ENCODE data around the gene SHH.

SHH gene

DNA sequence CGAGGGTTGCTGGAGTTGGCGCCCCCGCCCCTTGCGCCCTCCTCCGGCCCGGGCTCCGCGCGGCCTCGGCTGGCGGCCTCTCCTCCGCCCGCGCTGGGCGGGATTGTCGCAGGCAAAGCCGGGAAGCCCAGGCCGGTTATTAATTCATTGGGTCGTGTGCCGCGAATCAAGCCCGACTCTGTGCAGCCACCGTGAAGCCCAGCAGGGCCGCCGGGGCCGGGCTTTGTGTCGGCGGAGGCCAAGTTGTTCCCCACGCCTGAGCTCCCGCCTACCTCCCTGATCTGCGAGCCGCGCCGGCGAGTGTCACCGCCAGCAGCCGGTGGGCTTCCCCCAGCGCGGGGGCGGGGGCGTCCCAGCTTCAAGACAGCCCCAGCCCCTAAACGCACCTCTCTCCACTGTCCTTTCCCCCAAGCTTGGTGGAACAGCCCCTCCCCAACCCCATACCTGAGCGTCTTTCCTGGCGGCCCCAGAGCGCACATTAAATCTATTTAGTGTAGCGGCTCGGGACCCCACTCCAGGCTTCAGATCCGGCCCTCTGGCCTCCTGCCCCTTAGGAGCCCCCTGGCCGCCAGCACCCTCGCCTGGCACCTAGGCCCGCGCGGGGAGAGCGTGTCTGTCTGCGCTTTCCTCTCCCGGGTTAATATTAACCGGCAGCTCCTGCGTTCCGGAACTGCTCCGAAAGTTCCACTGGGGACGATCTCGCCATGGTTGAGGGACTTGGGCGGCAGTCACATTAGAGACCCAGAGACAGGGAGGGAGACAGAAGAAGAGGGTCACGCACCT, 3.5 kb downstream of the SHH start:
- Mint-ChIP-seq H3K4me1 (ENCODE audit: low read depth) (peaks cover 16% of the 10 kb centered on the region), H3K27me3 (ENCODE audit: low read depth) (peaks cover 79% of the 10 kb centered on the region), H3K36me3 (ENCODE audit: low read depth) (no peaks in the 10 kb centered on the region), H3K4me3 (no peak overlapping the region), H3K9me3 (no peaks in the 10 kb centered on the region), H3K27ac (peak overlapping the region; percentile 41)

- H3K36me3 Mint-ChIP-seq (ENCODE audit: low read depth), result no peaks in the 10 kb centered on the region
- H3K27ac Mint-ChIP-seq, result no peak overlapping the region
- H3K4me3 Mint-ChIP-seq, result no peak overlapping the region
- no peaks in the 10 kb centered on the region for H3K9me3 Mint-ChIP-seq
- H3K4me1 Mint-ChIP-seq (ENCODE audit: low read depth), result peaks cover 19% of the 10 kb centered on the region
- H3K27me3 Mint-ChIP-seq (ENCODE audit: low read depth), result peaks cover 76% of the 10 kb centered on the region
Observed at GRCh38 chr7:155807789-155808548, 4.3 kb downstream of the SHH start.

GRCh38 chr7:155807065-155807671, 5.1 kb downstream of the SHH start:
- H3K27me3 Mint-ChIP-seq (ENCODE audit: low read depth), result peaks cover 73% of the 10 kb centered on the region
- H3K27ac Mint-ChIP-seq, result peak overlapping the region; percentile 26
- peaks cover 19% of the 10 kb centered on the region for H3K4me1 Mint-ChIP-seq (ENCODE audit: low read depth)
- no peaks in the 10 kb centered on the region for H3K9me3 Mint-ChIP-seq
- peaks cover 1% of the 10 kb centered on the region for H3K36me3 Mint-ChIP-seq (ENCODE audit: low read depth)
- H3K4me3 Mint-ChIP-seq, result no peak overlapping the region

DNA sequence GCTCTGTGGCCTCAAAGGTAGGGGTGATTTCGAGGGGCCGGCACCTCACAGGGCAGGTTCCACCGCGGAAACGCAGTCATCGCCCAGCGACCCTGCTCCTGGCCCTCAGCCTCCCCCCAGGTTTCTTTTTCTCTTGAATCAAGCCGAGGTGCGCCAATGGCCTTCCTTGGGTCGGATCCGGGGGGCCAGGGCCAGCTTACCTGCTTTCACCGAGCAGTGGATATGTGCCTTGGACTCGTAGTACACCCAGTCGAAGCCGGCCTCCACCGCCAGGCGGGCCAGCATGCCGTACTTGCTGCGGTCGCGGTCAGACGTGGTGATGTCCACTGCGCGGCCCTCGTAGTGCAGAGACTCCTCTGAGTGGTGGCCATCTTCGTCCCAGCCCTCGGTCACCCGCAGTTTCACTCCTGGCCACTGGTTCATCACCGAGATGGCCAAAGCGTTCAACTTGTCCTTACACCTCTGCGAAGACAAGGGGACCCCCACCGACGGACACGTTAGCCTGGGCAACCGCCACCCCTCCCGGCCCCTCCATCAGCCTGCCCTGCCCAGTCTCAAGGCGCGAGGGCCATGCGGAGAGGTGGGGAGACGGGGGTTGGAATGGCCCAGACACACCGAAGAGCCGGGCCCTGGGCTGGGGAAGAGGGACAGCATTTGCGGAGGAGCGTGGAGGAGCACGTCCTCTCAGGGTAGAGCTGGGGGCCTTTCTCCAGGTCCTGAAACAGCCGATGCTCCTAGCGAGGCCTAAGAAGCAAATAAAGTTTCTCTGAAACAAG, 6.0 kb downstream of the SHH start:
- peaks cover 1% of the 10 kb centered on the region for H3K36me3 Mint-ChIP-seq (ENCODE audit: low read depth)
- peaks cover 12% of the 10 kb centered on the region for H3K4me1 Mint-ChIP-seq (ENCODE audit: low read depth)
- no peak overlapping the region for H3K27ac Mint-ChIP-seq
- H3K27me3 Mint-ChIP-seq (ENCODE audit: low read depth), result peaks cover 71% of the 10 kb centered on the region
- no peaks in the 10 kb centered on the region for H3K9me3 Mint-ChIP-seq
- no peak overlapping the region for H3K4me3 Mint-ChIP-seq

DNA sequence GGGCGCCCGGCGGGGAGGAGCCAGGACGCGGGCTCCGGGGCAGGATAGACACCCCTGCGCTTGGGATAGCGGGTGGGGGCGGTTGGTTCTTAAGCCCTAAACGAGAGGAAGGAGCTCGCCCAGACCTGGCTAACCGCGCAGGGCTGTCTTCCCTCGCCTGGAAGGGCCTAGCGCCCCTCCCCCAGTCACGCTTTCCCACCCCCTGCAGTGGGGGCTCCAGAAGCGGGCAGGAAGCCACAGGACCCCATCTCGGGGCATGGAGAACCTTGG, 6.5 kb downstream of the SHH start:
- no peak overlapping the region for H3K4me3 Mint-ChIP-seq
- H3K27me3 Mint-ChIP-seq (ENCODE audit: low read depth), result peaks cover 71% of the 10 kb centered on the region
- H3K9me3 Mint-ChIP-seq, result no peaks in the 10 kb centered on the region
- H3K36me3 Mint-ChIP-seq (ENCODE audit: low read depth), result peaks cover 1% of the 10 kb centered on the region
- peaks cover 12% of the 10 kb centered on the region for H3K4me1 Mint-ChIP-seq (ENCODE audit: low read depth)
- H3K27ac Mint-ChIP-seq, result no peak overlapping the region

DNA sequence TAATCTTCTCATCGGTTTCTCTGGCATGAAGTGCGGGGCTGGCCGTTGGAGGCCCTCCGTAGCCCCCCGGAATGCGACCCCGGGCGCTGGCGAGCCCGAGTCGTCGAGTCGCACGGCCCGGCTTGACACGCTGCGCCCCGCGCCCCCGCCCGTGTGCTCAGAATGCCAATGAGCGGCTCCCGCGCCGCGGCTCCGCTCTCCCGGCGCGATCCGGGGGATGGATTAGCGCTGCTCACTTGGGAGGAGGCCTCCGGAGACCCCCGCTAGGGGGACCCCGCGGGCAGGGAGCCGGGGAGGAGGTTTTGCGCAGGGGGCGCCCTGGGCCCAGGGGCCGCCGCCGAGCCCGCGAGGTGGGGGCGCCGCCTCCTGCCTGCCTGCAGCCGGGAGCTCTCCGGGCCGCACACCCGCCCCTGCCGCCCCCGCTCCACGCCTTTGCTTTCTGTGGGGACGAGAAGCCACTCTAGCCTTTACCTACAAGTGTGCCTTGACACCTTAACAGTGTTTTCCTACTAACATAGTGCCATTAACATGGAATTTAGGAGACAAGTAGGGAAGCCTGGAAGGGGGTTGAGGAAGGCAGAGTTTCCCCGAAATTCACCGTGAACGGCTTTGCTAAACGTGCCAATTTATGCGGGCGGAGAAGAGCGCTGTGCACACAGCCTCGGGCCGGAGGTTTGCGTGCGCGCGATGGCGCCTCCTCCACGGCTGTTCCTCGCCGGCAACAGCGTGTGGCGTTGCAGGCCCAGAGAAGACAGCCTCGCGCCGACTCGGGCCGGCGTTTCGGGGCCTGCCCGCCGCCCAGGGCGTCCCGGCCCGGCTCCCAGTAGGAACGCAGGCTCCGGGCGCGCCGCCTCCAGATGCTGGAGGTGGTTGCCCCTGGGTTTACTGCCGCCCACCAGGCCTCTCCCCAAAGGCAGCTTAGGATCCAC, 7.1 kb downstream of the SHH start:
- Mint-ChIP-seq H3K4me1 (ENCODE audit: low read depth) (peaks cover 12% of the 10 kb centered on the region), H3K27me3 (ENCODE audit: low read depth) (peaks cover 71% of the 10 kb centered on the region), H3K9me3 (no peaks in the 10 kb centered on the region), H3K4me3 (peak overlapping the region; percentile 58), H3K36me3 (ENCODE audit: low read depth) (peaks cover 1% of the 10 kb centered on the region), H3K27ac (no peak overlapping the region)

DNA sequence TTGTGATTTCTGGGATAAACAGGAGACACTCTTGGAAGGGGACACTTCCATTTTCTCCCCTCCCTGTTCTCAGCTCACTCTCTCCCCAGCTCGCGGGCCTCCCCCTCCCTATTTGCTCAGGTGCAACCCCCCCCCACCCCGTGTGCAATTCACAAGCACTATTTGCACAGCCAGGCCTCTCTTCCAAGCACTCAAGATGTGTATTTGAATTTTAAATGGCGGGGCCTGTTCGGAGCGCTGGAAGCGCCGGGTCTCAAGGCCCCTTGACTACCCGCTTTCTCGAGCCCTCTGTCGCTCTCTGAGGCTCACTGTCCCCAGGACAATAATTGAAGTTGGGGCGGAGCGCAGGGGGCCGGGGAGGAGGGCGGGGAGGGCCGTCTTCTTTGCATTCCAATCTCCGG, 7.8 kb downstream of the SHH start:
- Mint-ChIP-seq H3K27ac (no peak overlapping the region), H3K4me1 (ENCODE audit: low read depth) (peaks cover 14% of the 10 kb centered on the region), H3K36me3 (ENCODE audit: low read depth) (peaks cover 1% of the 10 kb centered on the region), H3K27me3 (ENCODE audit: low read depth) (peaks cover 76% of the 10 kb centered on the region), H3K9me3 (no peaks in the 10 kb centered on the region), H3K4me3 (no peak overlapping the region)

DNA sequence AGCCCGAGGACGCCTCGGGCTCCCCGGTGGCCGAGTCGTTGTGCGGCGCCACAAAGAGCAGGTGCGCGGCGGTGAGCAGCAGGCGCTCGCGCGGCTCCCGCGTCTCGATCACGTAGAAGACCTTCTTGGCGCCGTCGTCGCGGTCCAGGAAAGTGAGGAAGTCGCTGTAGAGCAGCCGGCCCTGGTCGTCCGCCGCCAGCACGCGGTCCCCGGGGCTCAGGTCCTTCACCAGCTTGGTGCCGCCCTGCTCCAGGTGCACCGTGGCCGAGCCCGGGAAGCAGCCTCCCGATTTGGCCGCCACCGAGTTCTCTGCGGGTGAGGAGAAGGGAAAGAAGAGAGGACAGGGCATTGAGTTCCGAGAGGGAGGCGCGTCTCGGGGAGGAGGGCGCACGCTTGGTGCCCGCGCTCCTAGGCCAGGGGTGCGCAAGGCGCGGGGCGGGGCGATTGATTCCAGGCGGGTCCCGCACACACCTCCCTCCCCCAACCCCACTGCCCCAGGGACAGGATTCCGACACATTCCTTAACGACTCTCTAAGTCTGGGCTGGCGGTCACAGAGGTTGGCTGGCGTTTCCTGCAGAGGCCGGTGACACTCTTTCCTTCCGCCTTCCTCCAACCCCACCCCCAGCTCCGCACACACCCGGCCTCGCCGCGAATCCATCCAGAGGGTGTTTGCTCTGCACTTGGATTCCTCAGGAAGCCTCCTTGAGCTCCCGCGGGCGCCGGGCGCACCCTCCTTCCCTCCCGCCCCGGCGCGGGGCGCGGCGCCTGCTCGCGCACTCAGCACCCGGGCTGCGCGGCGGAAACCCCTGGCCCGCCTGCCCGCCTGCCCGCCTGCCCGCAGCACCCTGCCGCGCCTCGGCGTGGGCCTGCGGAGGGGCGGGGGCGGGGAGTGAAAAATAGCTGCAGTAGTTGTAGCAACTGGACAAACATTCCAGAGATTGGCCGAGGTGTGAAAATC, 8.6 kb downstream of the SHH start:
- peak overlapping the region; percentile 62 for H3K27ac Mint-ChIP-seq
- H3K4me1 Mint-ChIP-seq (ENCODE audit: low read depth), result peaks cover 16% of the 10 kb centered on the region
- peaks cover 1% of the 10 kb centered on the region for H3K36me3 Mint-ChIP-seq (ENCODE audit: low read depth)
- peaks cover 76% of the 10 kb centered on the region for H3K27me3 Mint-ChIP-seq (ENCODE audit: low read depth)
- peak overlapping the region; percentile 73 for H3K4me3 Mint-ChIP-seq
- no peaks in the 10 kb centered on the region for H3K9me3 Mint-ChIP-seq

DNA sequence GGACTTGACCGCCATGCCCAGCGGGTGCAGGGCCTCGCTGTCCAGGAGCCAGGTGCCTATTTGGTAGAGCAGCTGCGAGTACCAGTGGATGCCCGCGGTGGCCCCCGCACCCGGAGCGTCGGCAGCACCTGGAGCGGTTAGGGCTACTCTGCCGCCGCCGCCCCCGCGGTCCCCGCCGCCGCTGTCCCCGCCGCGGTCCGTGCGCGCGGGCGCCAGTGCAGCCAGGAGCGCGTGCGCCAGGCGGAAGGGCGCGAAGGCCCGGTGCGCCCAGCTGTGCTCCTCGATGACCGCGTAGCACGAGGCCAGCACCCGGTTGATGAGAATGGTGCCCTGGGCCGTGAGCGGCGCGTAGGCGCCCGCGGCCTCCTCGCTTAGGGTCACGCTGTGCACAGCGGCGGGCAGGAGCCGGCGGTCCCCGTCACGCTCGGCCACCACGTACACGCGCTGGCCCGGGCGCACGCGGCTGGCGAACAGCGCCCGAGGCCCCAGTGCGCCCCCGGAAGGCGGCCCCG, 9.3 kb downstream of the SHH start:
- Mint-ChIP-seq H3K4me3 (no peak overlapping the region), H3K27ac (no peak overlapping the region), H3K9me3 (no peaks in the 10 kb centered on the region), H3K4me1 (ENCODE audit: low read depth) (peaks cover 19% of the 10 kb centered on the region), H3K36me3 (ENCODE audit: low read depth) (peaks cover 1% of the 10 kb centered on the region), H3K27me3 (ENCODE audit: low read depth) (peaks cover 80% of the 10 kb centered on the region)

DNA sequence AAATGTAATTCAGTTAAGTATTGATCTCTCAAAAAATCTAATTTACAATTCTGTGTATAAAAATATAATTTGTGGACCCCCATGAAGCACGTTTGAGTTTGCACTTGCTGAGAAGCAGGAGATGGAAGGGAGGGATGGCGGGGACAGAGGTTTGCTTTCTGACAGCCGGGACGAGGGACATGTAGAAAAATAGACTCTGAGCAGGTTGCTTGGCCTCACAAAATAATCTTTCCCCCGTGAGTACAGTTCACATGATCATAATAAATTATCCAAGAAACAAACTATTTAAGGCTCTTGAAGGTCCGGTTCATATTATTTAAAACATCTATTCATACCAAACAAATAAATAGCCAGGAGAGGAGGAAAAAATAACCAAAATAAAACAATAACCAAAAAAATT, 10.0 kb downstream of the SHH start:
- H3K27me3 Mint-ChIP-seq (ENCODE audit: low read depth), result peaks cover 74% of the 10 kb centered on the region
- peaks cover 16% of the 10 kb centered on the region for H3K4me1 Mint-ChIP-seq (ENCODE audit: low read depth)
- peak overlapping the region; percentile 56 for H3K4me3 Mint-ChIP-seq
- H3K9me3 Mint-ChIP-seq, result no peaks in the 10 kb centered on the region
- H3K27ac Mint-ChIP-seq, result peak overlapping the region; percentile 62
- peaks cover 1% of the 10 kb centered on the region for H3K36me3 Mint-ChIP-seq (ENCODE audit: low read depth)

GRCh38 chr7:155800741-155801267, 11.5 kb downstream of the SHH start:
- H3K4me3 Mint-ChIP-seq, result no peak overlapping the region
- peaks cover 61% of the 10 kb centered on the region for H3K27me3 Mint-ChIP-seq (ENCODE audit: low read depth)
- H3K9me3 Mint-ChIP-seq, result no peaks in the 10 kb centered on the region
- no peak overlapping the region for H3K27ac Mint-ChIP-seq
- H3K36me3 Mint-ChIP-seq (ENCODE audit: low read depth), result peaks cover 1% of the 10 kb centered on the region
- peaks cover 16% of the 10 kb centered on the region for H3K4me1 Mint-ChIP-seq (ENCODE audit: low read depth)

- Mint-ChIP-seq H3K36me3 (ENCODE audit: low read depth) (peaks cover 1% of the 10 kb centered on the region), H3K27ac (no peak overlapping the region), H3K4me3 (no peak overlapping the region), H3K4me1 (ENCODE audit: low read depth) (peaks cover 15% of the 10 kb centered on the region), H3K27me3 (ENCODE audit: low read depth) (peaks cover 59% of the 10 kb centered on the region), H3K9me3 (no peaks in the 10 kb centered on the region)
Observed at GRCh38 chr7:155800301-155800700, 12.0 kb downstream of the SHH start.

Data from T-helper 1 cell treated with Interleukin-12 subunit alpha and Interleukin-12 subunit beta and Interleukin-4 antibody, amounts not matched to agents 30 μg/mL and 1 μg/mL, for 36 hours (primary cell).